ENCODE data around the gene ZNF185. TPM values are rescaled to one million over a fixed set of nuclear protein-coding genes. Genes with fewer than 3 reads are reported as not detected.

ZNF185 gene
- total and polyA plus RNA-seq, 9 of the 15 experiments (the other 6 are each of a cell fraction or from before 2014, with no cell fraction given) = 0.08 to 1.1 (median 0.22) TPM

- ChIA-PET CTCF (ENCODE audit: low intra/inter-chr PET ratio) (no interaction called here), POLR2A (no interaction called here)
- no peaks in the 10 kb centered on the region for H3K9me1 ChIP-seq (ENCODE audit: control insufficient read depth, insufficient read depth, low read length)
- no peak overlapping the region for H2AFZ ChIP-seq (ENCODE audit: low read depth, low read length)
- in situ Hi-C loops (cut with MboI) = no loop called here
- H3K4me3 ChIP-seq = no peak overlapping the region
- no peaks in the 10 kb centered on the region for H3K79me2 ChIP-seq (ENCODE audit: control insufficient read depth, insufficient read depth, low read length)
- TF ChIP-seq NCOR1 (IDR thresholded peaks at IDR 0.05) = no peak
- TF ChIP-seq PBX2 (CRISPR knock-in tag; IDR thresholded peaks at IDR 0.05; ENCODE audit: low read depth) = no peak
- no peak for TF ChIP-seq PBX2 (tag; conservative IDR thresholded peaks at IDR 0.05; ENCODE audit: low read depth)
- no peak for TF ChIP-seq ZHX1 (conservative IDR thresholded peaks at IDR 0.05; ENCODE audit: low read length)
- TF ChIP-seq ARHGAP35 (IDR thresholded peaks at IDR 0.05; ENCODE audit: partially characterized antibody) = no peak
- no peak for TF ChIP-seq ZFP30 (CRISPR knock-in tag; IDR thresholded peaks at IDR 0.05; ENCODE audit: borderline replicate concordance)
- no peak for TF ChIP-seq PKNOX1 (IDR thresholded peaks at IDR 0.05)
- TF ChIP-seq ZNF696 (CRISPR knock-in tag; conservative IDR thresholded peaks at IDR 0.05) = no peak
- FAIRE-seq (no peak), DNase-seq (ENCODE audit: extremely low read depth in 1 of 4, low spot score in 3 of 4) (no peak), ATAC-seq (no peak)
- H3K27me3 ChIP-seq (ENCODE audit: control insufficient read depth in 2 of 2, insufficient read depth in 2 of 2, low read length in 2 of 2) = peaks cover 0 to 41% of the 10 kb centered on the region in 2 experiments; a peak in 2 of 5 replicates
- intact Hi-C loops (cut with micrococcal nuclease) = no loop called here
- no peaks in the 10 kb centered on the region; a peak in 3 of 5 replicates for H3K4me1 ChIP-seq (replicated peaks in 1 of 2; ENCODE audit: control insufficient read depth in 2 of 2, insufficient read depth in 2 of 2, low read length in 2 of 2)
- 25% methylated on average over 7 of the region's 10 CpGs for WGBS (ENCODE audit: insufficient coverage, low coverage, missing lambda C conversion rate)
- no peaks in the 10 kb centered on the region for H3K36me3 ChIP-seq (ENCODE audit: control insufficient read depth, insufficient read depth, low read length)
- H3K27ac ChIP-seq (ENCODE audit: extremely low read depth, low read depth, low read length) = no peak overlapping the region
- no peak overlapping the region for H3K9ac ChIP-seq (ENCODE audit: insufficient read depth in 1 of 2, low read depth in 2 of 2, low read length in 2 of 2)
- H3K9me3 ChIP-seq (replicated peaks; ENCODE audit: control insufficient read depth, insufficient read depth, low read depth, low read length) = no peaks in the 10 kb centered on the region
- H4K20me1 ChIP-seq (replicated peaks; ENCODE audit: control insufficient read depth, insufficient read depth, low read length) = 0 out of 2 replicates have a peak, but pooled peaks cover 3% of the 10 kb centered on the region
- no peak overlapping the region for H3K4me2 ChIP-seq (ENCODE audit: insufficient read depth, low read length)
- BruUV-seq (replicated peaks) = no TSS peak
Observed at GRCh38 chrX:152928761-152929400, 31.0 kb downstream of the ZNF185 start.
